ENCODE results near the gene NPAS3.

DNA sequence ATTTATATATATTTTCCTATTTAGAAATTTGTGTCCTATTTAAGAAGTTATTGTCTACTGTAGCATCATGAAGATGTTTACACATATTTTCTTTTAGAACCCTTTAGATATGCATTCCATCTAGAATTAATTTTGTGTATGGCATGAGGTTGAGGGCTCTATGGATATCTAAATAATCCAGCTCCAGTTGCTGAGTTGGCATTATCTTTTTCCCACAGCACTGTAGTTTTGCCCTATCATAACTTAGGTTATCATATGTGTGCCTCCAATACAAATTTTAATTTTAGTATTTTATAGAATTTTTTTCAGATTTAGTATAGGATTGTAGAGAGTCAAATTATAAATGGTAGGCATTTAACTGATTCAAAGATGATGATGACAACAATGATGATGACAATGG, 159.3 kb downstream of the NPAS3 start:
- TF ChIP-seq POLR2A (IDR thresholded peaks at IDR 0.05) (no peak), POLR2AphosphoS5 (IDR thresholded peaks at IDR 0.05) (no peak)
- TF ChIP-seq, protein P1, sequence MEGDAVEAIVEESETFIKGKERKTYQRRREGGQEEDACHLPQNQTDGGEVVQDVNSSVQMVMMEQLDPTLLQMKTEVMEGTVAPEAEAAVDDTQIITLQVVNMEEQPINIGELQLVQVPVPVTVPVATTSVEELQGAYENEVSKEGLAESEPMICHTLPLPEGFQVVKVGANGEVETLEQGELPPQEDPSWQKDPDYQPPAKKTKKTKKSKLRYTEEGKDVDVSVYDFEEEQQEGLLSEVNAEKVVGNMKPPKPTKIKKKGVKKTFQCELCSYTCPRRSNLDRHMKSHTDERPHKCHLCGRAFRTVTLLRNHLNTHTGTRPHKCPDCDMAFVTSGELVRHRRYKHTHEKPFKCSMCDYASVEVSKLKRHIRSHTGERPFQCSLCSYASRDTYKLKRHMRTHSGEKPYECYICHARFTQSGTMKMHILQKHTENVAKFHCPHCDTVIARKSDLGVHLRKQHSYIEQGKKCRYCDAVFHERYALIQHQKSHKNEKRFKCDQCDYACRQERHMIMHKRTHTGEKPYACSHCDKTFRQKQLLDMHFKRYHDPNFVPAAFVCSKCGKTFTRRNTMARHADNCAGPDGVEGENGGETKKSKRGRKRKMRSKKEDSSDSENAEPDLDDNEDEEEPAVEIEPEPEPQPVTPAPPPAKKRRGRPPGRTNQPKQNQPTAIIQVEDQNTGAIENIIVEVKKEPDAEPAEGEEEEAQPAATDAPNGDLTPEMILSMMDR (IDR thresholded peaks at IDR 0.05 in 8 of 11, conservative IDR thresholded peaks at IDR 0.05 in 3 of 11), result no peak
